Adipocyte (in vitro differentiated cells): ENCODE results near the gene PPP6C.
"Not testable (repeated sequence)": the region's sequence is repeated elsewhere in the genome, so short reads cannot be mapped to it uniquely, and the experiment has no call there.

Source experiments
- DNase-seq: peaks from one replicate; pipeline ENCODE4 v3.0.0-alpha.2; 2015; ENCODE audit warnings: low read depth
- H3K27me3 ChIP-seq: replicated peaks from 2 replicates; pipeline ENCODE4 v1.7.0; 2013; ENCODE audit warnings: mild to moderate bottlenecking, low read length, moderate library complexity; ENCODE audit not compliant: control insufficient read depth, insufficient read depth
- H3K36me3 ChIP-seq: 2 replicates; pipeline ENCODE4 v1.7.0; 2013; ENCODE audit warnings: low read length, mild to moderate bottlenecking, moderate library complexity; ENCODE audit not compliant: control insufficient read depth, insufficient read depth, severe bottlenecking
- H3K4me1 ChIP-seq: 2 replicates; pipeline ENCODE4 v1.7.0; 2013; ENCODE audit warnings: mild to moderate bottlenecking, low read length, moderate library complexity; ENCODE audit not compliant: control insufficient read depth, insufficient read depth
- H3K4me3 ChIP-seq: 2 replicates; pipeline ENCODE4 v1.7.0; 2013; ENCODE audit warnings: mild to moderate bottlenecking, low read length, moderate library complexity
- H3K9ac ChIP-seq: 2 replicates; pipeline ENCODE4 v1.7.0; 2013; ENCODE audit warnings: mild to moderate bottlenecking, low read length, moderate library complexity
- H3K9me3 ChIP-seq: 2 replicates; pipeline ENCODE4 v1.7.0; 2013; ENCODE audit warnings: mild to moderate bottlenecking, low read length, moderate library complexity; ENCODE audit not compliant: control insufficient read depth

PPP6C gene

GRCh38 chr9:125140576-125140975 is 49.0 kb downstream of the PPP6C start:
- DNase-seq = no peak
- Histone ChIP-seq H3K9ac (no peak overlapping the region), H3K9me3 (no peaks in the 10 kb centered on the region)

GRCh38 chr9:125137200-125137599 is 52.4 kb downstream of the PPP6C start:
- Histone ChIP-seq H3K9me3 (no peaks in the 10 kb centered on the region), H3K9ac (no peak overlapping the region), H3K4me3 (no peak overlapping the region), H3K27me3 (no peaks in the 10 kb centered on the region), H3K36me3 (no peaks in the 10 kb centered on the region), H3K4me1 (peaks cover 17% of the 10 kb centered on the region)
- DNase-seq = peak; percentile 86

More at GRCh38 chr9:125140576-125140975, 49.0 kb downstream of the PPP6C start:
- no peaks in the 10 kb centered on the region for H3K36me3 ChIP-seq
- peaks cover 21% of the 10 kb centered on the region for H3K4me1 ChIP-seq
- no peaks in the 10 kb centered on the region for H3K27me3 ChIP-seq
- no peak overlapping the region for H3K4me3 ChIP-seq

GRCh38 chr9:125134976-125135375 is 54.6 kb downstream of the PPP6C start:
- Histone ChIP-seq H3K4me1 (peaks cover 6% of the 10 kb centered on the region), H3K36me3 (no peaks in the 10 kb centered on the region), H3K27me3 (no peaks in the 10 kb centered on the region), H3K9me3 (no peaks in the 10 kb centered on the region), H3K4me3 (no peak overlapping the region), H3K9ac (no peak overlapping the region)
- no peak for DNase-seq

DNA sequence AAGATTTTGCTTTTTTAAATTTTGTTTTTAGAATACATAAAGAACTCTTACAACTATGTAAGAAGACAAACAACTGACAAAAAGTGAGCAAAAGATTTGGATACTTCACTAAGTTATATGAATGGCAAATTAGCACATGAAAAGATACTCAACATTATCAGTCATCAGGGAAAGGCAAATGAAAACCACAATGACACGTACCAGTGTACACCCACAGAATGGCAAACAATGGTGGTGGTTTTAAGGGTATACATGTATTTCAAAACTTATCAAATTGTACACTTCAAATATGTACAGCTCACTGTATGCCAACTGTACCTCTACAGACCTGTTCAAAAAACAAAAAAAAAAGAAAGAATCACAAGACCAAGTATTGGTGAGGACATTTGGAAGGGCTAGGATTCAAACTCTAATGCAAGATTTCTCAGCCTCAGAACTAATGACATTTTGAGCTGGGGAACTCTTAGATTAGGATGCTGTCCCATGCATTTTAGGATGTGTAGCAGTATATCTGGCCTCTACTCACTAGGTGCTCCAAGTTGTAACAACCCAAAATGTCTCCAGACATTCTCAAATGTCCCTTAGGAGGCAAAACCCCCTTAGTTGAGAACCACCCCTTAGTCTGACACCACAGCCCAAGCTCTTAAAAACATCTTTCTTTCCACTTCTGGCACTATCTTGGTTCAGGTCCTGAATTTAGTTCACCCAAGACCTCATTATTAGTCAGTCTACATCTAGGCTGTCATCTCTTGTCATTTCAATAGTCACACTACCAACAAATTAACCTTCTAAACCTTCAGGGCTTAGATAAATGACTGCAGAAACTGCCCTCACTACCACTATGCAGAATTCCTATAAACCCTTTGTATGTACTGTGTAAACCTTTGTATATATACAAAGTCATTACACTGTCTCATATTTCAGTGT is 55.9 kb downstream of the PPP6C start:
- H3K4me3 ChIP-seq = no peak overlapping the region
- no peaks in the 10 kb centered on the region for H3K36me3 ChIP-seq
- no peaks in the 10 kb centered on the region for H3K9me3 ChIP-seq
- H3K4me1 ChIP-seq = peaks cover 6% of the 10 kb centered on the region
- DNase-seq = peak; percentile 4
- no peak overlapping the region for H3K9ac ChIP-seq
- H3K27me3 ChIP-seq = no peaks in the 10 kb centered on the region

- no peak for DNase-seq
- H3K27me3 ChIP-seq = no peaks in the 10 kb centered on the region
- no peaks in the 10 kb centered on the region for H3K9me3 ChIP-seq
- H3K4me1 ChIP-seq = peaks cover under 1% of the 10 kb centered on the region
- H3K36me3 ChIP-seq = no peaks in the 10 kb centered on the region
- no peak overlapping the region for H3K9ac ChIP-seq
- no peak overlapping the region for H3K4me3 ChIP-seq
Measured at GRCh38 chr9:125131778-125132177, 57.8 kb downstream of the PPP6C start.

DNA sequence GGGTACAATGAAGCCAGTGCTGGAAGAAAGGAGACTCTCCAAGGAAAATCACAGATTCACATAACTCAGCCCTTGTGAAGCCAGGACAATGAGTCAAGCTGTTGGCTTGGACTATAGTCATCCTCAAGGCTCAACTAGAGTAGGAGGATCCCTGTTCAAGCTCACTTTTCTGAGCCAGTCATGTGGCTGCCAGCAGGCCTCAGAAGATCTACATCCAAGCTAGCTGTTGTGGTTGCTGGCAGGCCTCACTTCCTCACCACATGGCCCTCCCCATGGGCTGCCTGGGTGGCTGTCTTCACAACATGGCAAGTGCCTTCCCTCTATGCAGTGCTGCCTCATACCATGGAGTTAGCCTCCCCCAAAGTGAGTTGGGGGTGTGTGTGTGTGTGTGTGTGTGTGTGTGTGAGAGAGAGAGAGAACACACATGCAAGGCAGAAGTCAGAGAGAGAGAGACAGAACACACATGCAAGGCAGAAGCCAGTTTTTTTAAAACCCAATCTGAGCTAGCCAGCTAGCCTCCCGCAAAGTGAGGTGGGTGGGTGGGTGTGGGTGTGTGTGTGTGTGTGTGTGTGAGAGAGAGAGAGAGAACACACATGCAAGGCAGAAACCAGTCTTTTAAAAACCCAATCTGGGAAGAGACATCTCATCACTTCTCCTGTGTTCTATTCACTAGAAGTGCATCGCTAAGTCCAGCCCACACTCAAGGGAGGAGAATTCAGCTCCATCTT is 63.4 kb downstream of the PPP6C start:
- DNase-seq = peak; percentile 94

GRCh38 chr9:125125523-125125922 is 64.1 kb downstream of the PPP6C start:
- H3K36me3 ChIP-seq = no peaks in the 10 kb centered on the region
- H3K27me3 ChIP-seq = no peaks in the 10 kb centered on the region

More for the DNA sequence above, 63.4 kb downstream of the PPP6C start:
- peaks cover 16% of the 10 kb centered on the region for H3K4me1 ChIP-seq
- no peaks in the 10 kb centered on the region for H3K36me3 ChIP-seq
- no peaks in the 10 kb centered on the region for H3K27me3 ChIP-seq
- H3K9me3 ChIP-seq = no peaks in the 10 kb centered on the region
- H3K4me3 ChIP-seq = peak overlapping the region; percentile 50
- no peak overlapping the region for H3K9ac ChIP-seq

DNA sequence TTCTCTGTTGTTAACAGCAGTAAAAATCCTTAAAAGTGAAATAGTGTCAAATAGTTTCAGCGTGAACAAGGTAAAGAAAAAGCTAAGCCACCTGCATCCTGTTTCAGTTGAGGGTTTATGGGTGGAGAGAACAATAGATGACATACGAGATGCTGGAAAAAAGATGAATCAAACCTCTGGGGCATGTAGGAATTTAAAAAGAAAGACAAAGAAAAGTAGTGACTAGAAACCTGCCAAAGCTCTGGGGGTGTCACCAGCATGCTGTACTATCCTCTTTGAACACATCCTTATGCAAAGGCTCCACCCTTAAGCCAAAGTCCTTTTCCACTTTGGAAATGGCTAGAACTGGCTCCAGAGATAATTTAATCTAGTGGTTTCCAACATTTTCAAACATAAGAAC is 68.5 kb downstream of the PPP6C start:
- H3K27me3 ChIP-seq = no peaks in the 10 kb centered on the region

More at GRCh38 chr9:125125523-125125922, 64.1 kb downstream of the PPP6C start:
- Histone ChIP-seq H3K4me3 (peak overlapping the region; percentile 50), H3K9ac (peak overlapping the region; percentile 13), H3K4me1 (peaks cover 16% of the 10 kb centered on the region), H3K9me3 (no peaks in the 10 kb centered on the region)
- DNase-seq = no peak

GRCh38 chr9:125119643-125120286 is 69.8 kb downstream of the PPP6C start:
- peak; percentile 50 for DNase-seq
- Histone ChIP-seq H3K9me3 (no peaks in the 10 kb centered on the region), H3K36me3 (no peaks in the 10 kb centered on the region), H3K27me3 (no peaks in the 10 kb centered on the region), H3K9ac (no peak overlapping the region), H3K4me3 (no peak overlapping the region), H3K4me1 (peaks cover 6% of the 10 kb centered on the region)

More for the DNA sequence above, 68.5 kb downstream of the PPP6C start:
- Histone ChIP-seq H3K4me1 (peaks cover 15% of the 10 kb centered on the region), H3K9me3 (no peaks in the 10 kb centered on the region), H3K36me3 (no peaks in the 10 kb centered on the region), H3K9ac (no peak overlapping the region), H3K4me3 (no peak overlapping the region)
- no peak for DNase-seq

DNA sequence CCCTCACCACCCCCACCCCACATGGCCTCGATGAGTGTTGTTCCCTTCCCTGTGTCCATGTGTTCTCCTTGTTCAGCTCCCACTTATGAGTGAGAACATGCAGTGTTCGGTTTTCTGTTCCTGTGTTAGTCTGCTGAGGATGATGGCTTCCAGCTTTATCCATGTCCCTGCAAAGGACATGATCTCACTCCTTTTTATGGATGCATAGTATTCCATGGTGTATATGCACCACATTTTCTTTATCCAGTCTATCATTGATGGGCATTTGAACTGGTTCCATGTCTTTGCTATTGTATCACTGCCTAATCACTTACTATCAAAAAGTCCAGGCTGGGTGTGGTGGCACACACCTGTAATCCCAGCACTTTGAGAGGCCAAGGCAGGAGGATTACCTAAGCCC is 70.9 kb downstream of the PPP6C start:
- not testable (repeated sequence) for DNase-seq, H3K4me3 ChIP-seq, H3K9ac ChIP-seq, H3K27me3 ChIP-seq, H3K36me3 ChIP-seq, H3K9me3 ChIP-seq, H3K4me1 ChIP-seq

DNA sequence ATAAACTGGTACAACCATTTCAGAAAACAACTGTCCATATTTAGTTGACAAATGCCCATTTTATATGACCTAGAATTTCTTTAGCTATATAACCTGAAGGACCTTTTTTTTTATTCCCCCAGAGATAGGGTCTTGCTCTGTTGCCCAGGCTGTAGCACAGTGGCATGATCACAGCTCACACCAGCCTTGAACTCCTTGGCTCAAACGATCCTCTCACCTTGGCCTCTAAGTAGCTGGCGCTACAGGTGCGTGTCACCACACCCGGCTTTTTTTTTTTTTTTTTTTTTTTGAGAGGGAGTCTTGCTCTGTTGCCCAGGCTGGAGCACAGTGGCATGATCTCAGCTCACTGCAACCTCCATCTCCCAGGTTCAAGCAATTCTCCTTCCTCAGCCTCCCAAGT is 75.1 kb downstream of the PPP6C start:
- H3K9ac ChIP-seq, H3K36me3 ChIP-seq, H3K4me1 ChIP-seq, H3K27me3 ChIP-seq, H3K9me3 ChIP-seq, H3K4me3 ChIP-seq, DNase-seq: not testable (repeated sequence)
